OCI-LY7 (cell line): ENCODE measurements around the gene LEAP2. TPM values are rescaled to one million over a fixed set of nuclear protein-coding genes. Genes with fewer than 3 reads are reported as not detected.

Experiments
- BruUV-seq: library from RNA; stranded (reverse); fragments of 400-500 nt; replicated peaks from 2 replicates; lab custom pipeline; 2021; lab: Mats Ljungman, UMichigan
- CTCF ChIA-PET: fragments of 300-600 bp; sonication (Branson Sonifier 250); formaldehyde crosslinking; loops from one replicate; lab custom pipeline; 2022; ENCODE audit warnings: antibody characterized with exemption; ENCODE audit not compliant: unreplicated experiment; lab: Charles Lee
- POLR2A ChIA-PET: fragments of 300-600 bp; sonication (Branson Sonifier 250); formaldehyde crosslinking; loops from one replicate; lab custom pipeline; 2022; ENCODE audit warnings: antibody characterized with exemption; lab: Charles Lee
- DNase-seq: peaks from one replicate; pipeline ENCODE4 v3.0.0-alpha.2; 2015; ENCODE audit warnings: low spot score
- H2AFZ ChIP-seq: fragments of 200-600 bp; sonication (generic), shearing (Covaris generic); 2 replicates; pipeline ENCODE4 v1.6.1; 2014; ENCODE audit warnings: mild to moderate bottlenecking, antibody characterized with exemption, low read length, moderate library complexity
- H3K27ac ChIP-seq: fragments of 200-600 bp; sonication (generic); 2 replicates; pipeline ENCODE4 v1.5.1; 2014; ENCODE audit warnings: mixed run types, low read depth, mild to moderate bottlenecking, moderate library complexity, low read length, inconsistent platforms; ENCODE audit not compliant: poor library complexity, severe bottlenecking
- H3K36me3 ChIP-seq: fragments of 200-600 bp; sonication (generic); 2 replicates; pipeline ENCODE4 v1.6.1; 2014; ENCODE audit warnings: mild to moderate bottlenecking, antibody characterized with exemption, low read length, moderate library complexity, mixed read lengths; ENCODE audit not compliant: insufficient read depth
- H3K4me1 ChIP-seq: fragments of 200-600 bp; sonication (generic); 2 replicates; pipeline ENCODE4 v1.5.1; 2014; ENCODE audit warnings: mild to moderate bottlenecking, low read length; ENCODE audit not compliant: insufficient read depth, poor library complexity, severe bottlenecking
- H3K4me2 ChIP-seq: fragments of 200-600 bp; sonication (generic); 2 replicates; pipeline ENCODE4 v1.6.1; 2014; ENCODE audit warnings: mild to moderate bottlenecking, low read length
- H3K4me3 ChIP-seq: fragments of 200-600 bp; sonication (generic); 2 replicates; pipeline ENCODE4 v1.5.1; 2014; ENCODE audit warnings: mild to moderate bottlenecking, low read depth, low read length; ENCODE audit not compliant: poor library complexity, severe bottlenecking
- H3K79me2 ChIP-seq: fragments of 200-600 bp; sonication (generic); 2 replicates; pipeline ENCODE4 v1.6.1; 2016; ENCODE audit warnings: low read depth, mild to moderate bottlenecking, low read length, moderate library complexity, mixed read lengths; ENCODE audit not compliant: insufficient read depth
- H3K9me2 ChIP-seq: fragments of 200-600 bp; sonication (generic); 2 replicates; pipeline ENCODE4 v1.6.1; 2016; ENCODE audit warnings: mild to moderate bottlenecking, low read length, mixed read lengths; ENCODE audit not compliant: insufficient read depth
- H3K9me3 ChIP-seq: fragments of 200-600 bp; sonication (generic); 2 replicates; pipeline ENCODE4 v1.6.1; 2014; ENCODE audit warnings: mild to moderate bottlenecking, mixed run types, low read length, mixed read lengths
- H4K20me1 ChIP-seq: fragments of 200-600 bp; sonication (generic); 2 replicates; pipeline ENCODE4 v1.6.1; 2014; ENCODE audit warnings: mild to moderate bottlenecking, antibody characterized with exemption, low read length, moderate library complexity, mixed read lengths; ENCODE audit not compliant: insufficient read depth
- EZH2phosphoT487 ChIP-seq: fragments of 200-600 bp; sonication (generic); IDR thresholded peaks from 2 replicates; pipeline ENCODE4 v1.6.1; 2018; ENCODE audit warnings: low read depth, borderline replicate concordance, mild to moderate bottlenecking, mixed run types, antibody characterized with exemption, low read length, moderate library complexity, mixed read lengths
- intact Hi-C: fragments of 100-400 bp; cut with micrococcal nuclease; formaldehyde crosslinking; loops from one replicate; pipeline ENCODE4 v1.10.0; 2022; ENCODE audit not compliant: unreplicated experiment
- total RNA-seq, 2 experiments: library from RNA; depleted of rRNA in 1 of 2; stranded (reverse); fragments of >200 nt in 1 of 2; shearing (Covaris generic) in 1 of 2; gene quantifications; 2 replicates each; pipeline ENCODE4 v1.2.3, GENCODE V29; 2014 to 2022
- TF ChIP-seq, protein P1 (sequence below): fragments of 200-600 bp; sonication (generic); conservative IDR thresholded peaks from 2 replicates; pipeline ENCODE4 v1.5.1; 2014; ENCODE audit warnings: mild to moderate bottlenecking, antibody characterized with exemption, low read length, moderate library complexity, mixed read lengths

Gene LEAP2
- total RNA-seq, 2 experiments from 2014 or later = 4.4 to 5.6 TPM

DNA sequence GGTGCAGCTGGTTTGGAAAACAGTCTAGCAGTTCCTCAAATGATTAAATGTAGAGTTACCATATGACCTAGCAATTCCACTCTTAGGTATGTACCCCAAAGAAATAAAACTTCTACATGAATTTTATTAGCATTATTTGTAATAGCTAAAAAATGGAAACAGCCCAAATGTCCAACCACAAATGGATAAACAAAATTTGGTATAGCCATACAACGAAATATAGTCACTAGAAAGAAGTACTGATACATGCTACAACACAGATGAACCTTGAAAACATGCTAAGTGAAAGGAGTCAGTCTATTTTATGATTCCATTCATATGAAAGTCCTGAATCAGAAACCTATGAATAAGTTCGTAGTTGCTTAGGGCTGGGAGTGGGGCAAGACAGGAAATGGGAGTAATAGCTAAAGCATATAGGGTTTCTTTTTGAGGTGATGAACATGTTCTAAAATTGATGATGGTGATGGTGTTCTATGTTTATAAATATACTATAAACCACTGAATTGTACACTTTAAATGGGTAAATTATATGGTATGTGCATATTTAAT is 13.5 kb upstream of the LEAP2 start:
- Histone ChIP-seq H4K20me1 (no peaks in the 10 kb centered on the region), H3K79me2 (no peaks in the 10 kb centered on the region), H3K9me2 (no peaks in the 10 kb centered on the region), H3K27ac (no peak overlapping the region), H3K4me3 (no peak overlapping the region), H3K4me1 (no peaks in the 10 kb centered on the region), H2AFZ (no peak overlapping the region), H3K9me3 (no peaks in the 10 kb centered on the region), H3K36me3 (no peaks in the 10 kb centered on the region), H3K4me2 (no peak overlapping the region)
- intact Hi-C loops = no loop called here
- POLR2A ChIA-PET = interaction anchor here (0.6 to 1.9 kb wide), 5 partner anchors 10 to 484 kb away, joined by 3 to 4 read pairs (median 3); no protein-coding TSS in a partner anchor
- TF ChIP-seq, protein P1, sequence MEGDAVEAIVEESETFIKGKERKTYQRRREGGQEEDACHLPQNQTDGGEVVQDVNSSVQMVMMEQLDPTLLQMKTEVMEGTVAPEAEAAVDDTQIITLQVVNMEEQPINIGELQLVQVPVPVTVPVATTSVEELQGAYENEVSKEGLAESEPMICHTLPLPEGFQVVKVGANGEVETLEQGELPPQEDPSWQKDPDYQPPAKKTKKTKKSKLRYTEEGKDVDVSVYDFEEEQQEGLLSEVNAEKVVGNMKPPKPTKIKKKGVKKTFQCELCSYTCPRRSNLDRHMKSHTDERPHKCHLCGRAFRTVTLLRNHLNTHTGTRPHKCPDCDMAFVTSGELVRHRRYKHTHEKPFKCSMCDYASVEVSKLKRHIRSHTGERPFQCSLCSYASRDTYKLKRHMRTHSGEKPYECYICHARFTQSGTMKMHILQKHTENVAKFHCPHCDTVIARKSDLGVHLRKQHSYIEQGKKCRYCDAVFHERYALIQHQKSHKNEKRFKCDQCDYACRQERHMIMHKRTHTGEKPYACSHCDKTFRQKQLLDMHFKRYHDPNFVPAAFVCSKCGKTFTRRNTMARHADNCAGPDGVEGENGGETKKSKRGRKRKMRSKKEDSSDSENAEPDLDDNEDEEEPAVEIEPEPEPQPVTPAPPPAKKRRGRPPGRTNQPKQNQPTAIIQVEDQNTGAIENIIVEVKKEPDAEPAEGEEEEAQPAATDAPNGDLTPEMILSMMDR = no peak
- no peak for TF ChIP-seq EZH2phosphoT487
- CTCF ChIA-PET = no interaction called here
- DNase-seq = no peak
- no TSS peak for BruUV-seq

DNA sequence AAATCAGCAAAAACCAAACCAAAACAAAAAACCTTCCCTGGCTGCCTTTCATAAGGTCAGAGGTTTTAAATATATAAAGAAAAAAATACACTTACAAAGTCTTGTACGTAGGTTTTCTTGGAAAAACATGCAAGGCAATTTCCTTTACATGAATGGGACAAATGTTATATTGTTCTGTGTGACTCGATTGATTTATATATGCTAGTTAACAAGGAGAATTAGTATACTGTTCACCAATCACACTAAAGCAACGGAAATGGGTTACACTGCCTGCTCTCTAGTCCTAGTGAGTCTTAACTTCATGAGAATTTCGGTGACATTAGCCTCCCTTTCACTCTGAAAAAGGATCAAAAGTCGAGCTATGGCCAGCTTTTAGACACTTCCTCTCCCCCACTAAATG is 12.7 kb upstream of the LEAP2 start:
- Histone ChIP-seq H3K9me2 (no peaks in the 10 kb centered on the region), H2AFZ (no peak overlapping the region), H4K20me1 (no peaks in the 10 kb centered on the region), H3K9me3 (no peaks in the 10 kb centered on the region), H3K4me2 (no peak overlapping the region), H3K27ac (no peak overlapping the region), H3K4me3 (no peak overlapping the region), H3K36me3 (no peaks in the 10 kb centered on the region), H3K79me2 (no peaks in the 10 kb centered on the region), H3K4me1 (peaks cover 2% of the 10 kb centered on the region)
- TF ChIP-seq, protein P1 = no peak
- no peak for TF ChIP-seq EZH2phosphoT487
- ChIA-PET POLR2A (interaction anchor here (0.5 to 1.9 kb wide), 6 partner anchors 10 to 516 kb away, joined by 3 to 4 read pairs (median 3); no protein-coding TSS in a partner anchor), CTCF (no interaction called here)
- BruUV-seq = no TSS peak
- intact Hi-C loops = no loop called here
- DNase-seq = no peak
